Measurements from ENCODE around the gene STYXL1.

The STYXL1 gene

DNA sequence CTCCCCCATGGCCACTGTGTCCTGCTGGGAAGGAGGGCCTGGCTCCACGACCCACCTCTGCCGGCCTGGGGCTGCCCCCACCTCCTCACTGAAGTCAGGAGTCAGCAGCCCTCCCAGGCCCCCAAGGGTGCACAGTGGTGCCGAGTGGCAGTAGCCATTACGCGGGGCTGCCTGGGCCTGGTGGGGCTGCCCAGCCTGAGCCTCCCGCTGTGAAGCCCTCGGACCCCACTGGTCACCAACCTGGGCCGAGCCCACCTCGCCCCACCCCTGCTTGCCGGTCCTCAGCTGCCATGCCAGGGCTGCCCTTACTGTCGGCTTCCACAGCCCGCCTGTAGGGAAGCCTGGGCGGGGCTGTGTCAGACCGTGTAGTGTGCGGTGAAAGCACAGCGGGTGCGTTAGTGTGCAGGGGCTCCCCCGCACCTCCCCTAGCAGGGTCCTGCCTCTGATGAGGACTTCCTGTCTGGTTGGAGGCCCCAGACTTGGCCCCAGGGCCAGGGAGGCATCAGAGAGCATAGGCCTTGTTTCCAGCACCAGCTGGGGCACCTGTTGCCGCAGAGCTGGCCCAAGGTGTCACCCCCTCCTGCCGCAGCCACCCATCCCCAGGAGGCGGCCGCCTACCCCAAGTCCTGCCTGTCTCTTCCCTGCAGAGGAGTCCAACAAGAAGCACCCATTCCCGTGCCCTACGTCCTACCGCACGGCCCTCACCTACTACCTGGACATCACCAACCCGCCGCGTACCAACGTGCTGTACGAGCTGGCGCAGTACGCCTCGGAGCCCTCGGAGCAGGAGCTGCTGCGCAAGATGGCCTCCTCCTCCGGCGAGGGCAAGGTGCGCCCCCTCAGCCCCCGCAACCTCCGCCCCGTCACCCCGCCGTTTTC, 63.4 kb downstream of the STYXL1 start:
- no peak overlapping the region for H3K4me3 ChIP-seq (ENCODE audit: low read depth, low read length)
- DNase-seq (ENCODE audit: low read depth), result no peak

DNA sequence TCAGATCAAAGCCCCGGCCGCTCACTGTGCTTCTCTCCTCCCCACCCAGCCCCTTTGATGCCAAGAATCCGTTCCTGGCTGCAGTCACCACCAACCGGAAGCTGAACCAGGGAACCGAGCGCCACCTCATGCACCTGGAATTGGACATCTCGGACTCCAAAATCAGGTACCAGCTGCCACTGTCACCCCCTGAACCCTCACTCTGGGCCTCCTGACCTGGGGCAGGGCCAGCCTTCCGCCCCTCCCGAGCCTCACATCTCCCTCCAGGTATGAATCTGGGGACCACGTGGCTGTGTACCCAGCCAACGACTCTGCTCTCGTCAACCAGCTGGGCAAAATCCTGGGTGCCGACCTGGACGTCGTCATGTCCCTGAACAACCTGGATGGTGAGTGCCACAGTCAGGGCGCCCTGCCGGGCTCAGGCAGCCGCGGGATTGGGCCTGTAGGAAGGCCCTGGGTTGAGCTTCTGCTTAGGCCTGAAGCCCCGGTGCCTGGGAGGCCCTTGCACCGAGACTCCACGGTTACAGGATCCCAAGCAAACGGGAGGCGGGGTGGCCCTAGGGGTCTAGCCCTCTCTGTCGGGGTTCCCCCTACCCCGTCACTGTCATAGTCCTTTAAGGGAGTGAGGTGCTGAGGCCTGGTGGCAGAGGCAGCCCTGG, 64.2 kb downstream of the STYXL1 start:
- H3K4me3 ChIP-seq (ENCODE audit: low read depth, low read length), result no peak overlapping the region
- no peak for DNase-seq (ENCODE audit: low read depth)

DNA sequence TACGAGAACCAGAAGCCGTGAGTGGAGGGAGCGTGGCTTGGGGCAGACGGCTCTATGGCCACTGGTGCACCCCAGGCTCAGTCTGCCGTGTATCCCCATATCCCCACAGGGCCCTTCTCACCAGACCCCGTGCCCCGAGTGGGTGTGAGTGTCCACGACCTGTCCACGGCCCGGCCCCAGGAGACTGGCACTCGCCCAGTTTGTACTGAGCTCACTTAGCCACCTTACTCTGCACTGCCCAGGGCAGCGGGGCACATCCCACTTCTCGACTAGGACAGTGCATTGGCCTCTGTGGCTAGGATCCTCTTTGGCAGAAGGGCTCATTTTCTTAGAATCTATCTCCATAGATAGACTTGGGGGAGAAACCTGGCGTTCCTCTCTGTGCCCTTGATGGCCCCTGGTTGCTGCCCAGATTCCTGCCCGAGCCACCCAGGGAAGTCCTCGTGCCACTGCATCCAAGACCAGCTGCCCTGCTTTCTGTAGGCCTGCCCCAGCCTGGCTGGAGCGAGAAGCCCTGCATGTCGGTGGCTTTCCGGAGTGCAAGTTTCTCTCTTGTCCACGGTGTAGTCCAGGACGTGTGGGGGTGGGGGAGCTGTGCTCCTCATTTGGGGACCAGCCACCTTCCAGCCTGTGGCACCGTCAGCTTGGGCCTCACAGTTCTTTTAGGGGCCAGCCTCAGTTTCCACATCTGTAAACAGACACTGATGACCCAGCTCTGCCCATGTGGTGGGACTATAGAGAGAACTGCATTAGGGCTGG, 65.3 kb downstream of the STYXL1 start:
- DNase-seq (ENCODE audit: low read depth), result no peak
- H3K4me3 ChIP-seq (ENCODE audit: low read depth, low read length), result no peak overlapping the region

DNA sequence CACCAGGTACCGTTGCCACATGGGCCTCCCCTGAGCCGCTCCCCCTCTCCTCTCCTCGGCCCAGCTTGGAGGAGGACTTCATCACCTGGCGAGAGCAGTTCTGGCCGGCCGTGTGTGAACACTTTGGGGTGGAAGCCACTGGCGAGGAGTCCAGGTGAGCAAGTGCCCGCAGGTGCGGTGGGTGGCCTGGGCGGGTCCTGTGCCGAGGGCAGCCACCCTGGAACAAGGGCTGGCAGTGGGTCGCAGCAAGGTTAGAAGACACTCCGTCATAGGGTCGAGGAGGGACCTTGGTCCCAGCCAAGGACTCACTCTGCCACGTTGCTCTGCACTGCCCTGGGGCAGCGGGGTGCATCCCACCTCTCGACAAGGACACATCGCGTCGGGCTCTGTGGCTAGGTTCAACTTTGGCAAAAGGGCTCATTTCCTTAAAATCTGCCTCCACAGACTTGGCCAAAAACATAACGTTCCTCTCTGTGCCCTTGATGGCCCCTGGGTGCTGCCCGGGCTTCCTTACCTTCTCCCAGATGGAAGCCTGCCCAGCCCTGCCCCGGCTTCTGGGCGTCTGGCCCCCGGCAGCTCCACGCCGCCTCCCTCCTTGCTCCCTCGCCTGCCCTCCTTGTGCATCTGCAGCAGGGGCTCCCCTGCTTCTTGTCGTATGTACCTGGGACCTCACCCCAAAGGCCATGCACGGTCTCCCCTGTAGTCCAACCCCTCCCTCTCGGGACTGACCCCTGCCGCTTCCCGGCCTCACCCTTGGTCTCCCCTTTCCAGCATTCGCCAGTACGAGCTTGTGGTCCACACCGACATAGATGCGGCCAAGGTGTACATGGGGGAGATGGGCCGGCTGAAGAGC, 66.1 kb downstream of the STYXL1 start:
- H3K4me3 ChIP-seq (ENCODE audit: low read depth, low read length), result no peak overlapping the region
- DNase-seq (ENCODE audit: low read depth), result no peak

DNA sequence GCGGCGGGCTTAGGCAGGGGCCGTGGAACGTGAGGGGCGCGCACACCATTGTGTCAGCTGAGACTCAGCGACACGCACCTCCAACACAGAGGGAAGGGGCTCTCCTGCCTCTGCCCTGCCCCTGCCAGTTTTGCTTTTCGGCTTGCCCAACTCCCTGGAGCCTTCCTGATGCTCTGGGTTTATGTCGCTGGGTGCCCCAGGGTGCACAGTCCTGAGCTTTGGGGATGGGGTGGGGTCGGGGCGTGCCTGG, 66.7 kb downstream of the STYXL1 start:
- H3K4me3 ChIP-seq (ENCODE audit: low read depth, low read length), result no peak overlapping the region
- no peak for DNase-seq (ENCODE audit: low read depth)

DNA sequence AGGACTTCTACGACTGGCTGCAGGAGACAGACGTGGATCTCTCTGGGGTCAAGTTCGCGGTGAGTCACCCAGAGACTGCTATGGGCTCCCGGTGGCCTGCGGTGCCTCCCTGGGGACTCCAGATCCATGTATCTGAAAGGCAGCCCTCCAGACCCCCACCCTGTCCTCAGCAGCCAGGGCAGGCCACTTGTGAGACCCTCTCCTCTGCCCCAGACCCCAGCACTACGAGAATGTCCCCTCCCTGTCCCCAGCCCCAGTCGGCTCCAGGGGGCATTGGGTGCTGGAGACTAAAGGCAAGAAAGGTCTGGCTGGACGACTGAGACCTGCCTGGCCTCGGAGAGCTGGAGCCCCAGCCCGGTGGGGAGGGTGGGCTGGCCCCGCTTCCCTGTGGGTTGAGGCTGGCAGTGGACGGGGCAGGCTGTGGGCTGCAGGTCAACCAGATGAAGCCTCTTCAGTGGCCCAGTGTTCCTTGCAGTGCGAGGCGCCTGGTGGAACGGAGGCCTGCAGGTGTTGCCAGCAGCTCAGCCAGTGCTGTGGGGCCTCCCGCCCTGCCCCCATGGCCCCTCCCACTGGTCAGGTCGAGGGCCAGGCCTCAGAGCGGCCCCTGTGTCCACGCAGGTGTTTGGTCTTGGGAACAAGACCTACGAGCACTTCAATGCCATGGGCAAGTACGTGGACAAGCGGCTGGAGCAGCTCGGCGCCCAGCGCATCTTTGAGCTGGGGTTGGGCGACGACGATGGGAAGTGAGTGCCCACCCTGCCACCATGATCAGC, 67.2 kb downstream of the STYXL1 start:
- H3K4me3 ChIP-seq (ENCODE audit: low read depth, low read length), result no peak overlapping the region
- DNase-seq (ENCODE audit: low read depth), result no peak

DNA sequence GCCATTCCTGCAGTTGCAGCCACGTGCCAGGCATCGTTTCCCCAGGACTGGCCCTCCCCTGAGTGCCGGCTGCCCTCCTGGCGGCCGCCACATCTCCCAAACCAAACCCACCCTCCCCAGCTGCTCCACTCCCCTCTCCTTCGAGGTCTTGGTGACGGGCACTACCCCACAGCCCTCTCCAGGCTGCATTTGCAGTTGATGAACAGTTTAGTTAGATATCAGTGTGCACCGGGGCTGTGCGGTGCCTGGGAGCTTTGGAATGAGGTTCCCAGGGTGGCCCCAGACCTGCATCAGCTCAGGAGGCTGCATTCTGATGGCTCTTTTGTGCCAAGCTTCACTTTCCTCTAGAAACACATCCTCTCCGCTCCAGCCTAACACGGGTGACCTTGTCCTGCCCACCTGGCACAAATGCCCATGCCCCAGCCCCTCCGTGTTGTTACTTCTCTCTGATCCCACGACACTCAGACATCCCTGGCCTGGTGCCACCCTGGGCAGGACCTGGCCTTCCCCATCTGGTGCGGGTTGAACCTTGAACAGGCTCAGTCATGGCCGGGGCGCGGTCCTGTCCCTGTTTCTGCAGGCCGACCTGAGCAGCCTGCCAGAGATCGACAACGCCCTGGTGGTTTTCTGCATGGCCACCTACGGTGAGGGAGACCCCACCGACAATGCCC, 67.9 kb downstream of the STYXL1 start:
- DNase-seq (ENCODE audit: low read depth), result no peak
- H3K4me3 ChIP-seq (ENCODE audit: low read depth, low read length), result no peak overlapping the region

DNA sequence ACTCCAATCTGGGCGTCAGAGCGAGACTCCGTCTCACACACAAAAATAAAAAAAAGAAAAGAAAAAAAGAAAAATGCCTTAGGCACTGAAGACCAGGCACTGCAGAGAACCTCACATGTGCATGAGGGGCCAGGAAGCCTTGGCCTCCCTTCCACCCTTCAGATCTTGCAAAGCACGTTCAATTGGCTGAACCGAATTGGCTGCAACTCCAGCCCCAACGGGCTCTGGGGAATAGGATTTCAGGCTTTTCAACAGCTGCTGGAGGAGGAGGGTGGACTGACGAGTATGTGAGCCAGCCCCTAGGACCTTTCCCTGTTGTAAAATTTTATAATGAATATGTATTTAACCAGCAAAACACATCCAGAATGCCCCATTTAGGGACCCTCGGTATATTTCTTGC, 70.1 kb downstream of the STYXL1 start:
- peak; percentile 62 for DNase-seq (ENCODE audit: low read depth)
- H3K4me3 ChIP-seq (ENCODE audit: low read depth, low read length), result no peak overlapping the region

DNA sequence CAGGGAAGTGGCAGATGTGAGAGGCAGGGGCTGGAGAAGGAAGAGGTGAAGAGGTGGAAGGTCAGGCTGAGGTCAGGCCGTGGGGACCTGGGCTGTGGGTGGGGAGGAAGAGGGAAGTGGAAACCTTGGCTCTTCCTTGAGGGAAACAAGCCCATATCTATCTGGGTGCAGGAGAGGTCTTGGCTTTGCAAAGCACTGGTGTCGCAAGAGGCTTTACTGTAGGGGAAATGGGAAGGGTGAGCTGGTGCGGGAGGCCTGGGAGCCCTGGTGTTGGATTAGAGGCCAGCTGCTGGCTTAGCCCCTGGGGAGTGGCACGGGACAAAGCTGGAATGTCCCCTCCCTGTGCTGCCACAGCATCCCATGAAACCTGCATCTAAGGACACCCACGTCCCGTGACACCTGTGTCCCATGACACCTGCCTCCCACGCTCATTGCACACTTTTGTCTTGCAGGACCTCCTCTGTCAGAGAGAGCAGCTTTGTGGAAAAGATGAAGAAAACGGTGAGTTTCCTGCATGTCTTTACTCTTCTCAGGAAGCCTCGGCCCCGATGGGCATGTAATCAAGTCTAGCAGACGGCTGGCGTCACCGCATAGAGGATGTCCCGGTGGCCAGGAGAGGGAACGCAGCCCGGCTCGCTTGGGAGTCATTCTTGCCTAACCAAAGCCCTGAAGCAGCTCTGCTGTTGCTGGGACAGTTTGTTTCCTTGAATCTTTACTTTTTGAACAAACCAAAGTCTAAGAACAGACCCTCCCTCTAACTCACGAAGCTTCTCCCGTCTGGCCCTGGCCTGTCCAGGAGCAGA, 75.6 kb downstream of the STYXL1 start:
- no peak for DNase-seq (ENCODE audit: low read depth)
- no peak overlapping the region for H3K4me3 ChIP-seq (ENCODE audit: low read depth, low read length)

DNA sequence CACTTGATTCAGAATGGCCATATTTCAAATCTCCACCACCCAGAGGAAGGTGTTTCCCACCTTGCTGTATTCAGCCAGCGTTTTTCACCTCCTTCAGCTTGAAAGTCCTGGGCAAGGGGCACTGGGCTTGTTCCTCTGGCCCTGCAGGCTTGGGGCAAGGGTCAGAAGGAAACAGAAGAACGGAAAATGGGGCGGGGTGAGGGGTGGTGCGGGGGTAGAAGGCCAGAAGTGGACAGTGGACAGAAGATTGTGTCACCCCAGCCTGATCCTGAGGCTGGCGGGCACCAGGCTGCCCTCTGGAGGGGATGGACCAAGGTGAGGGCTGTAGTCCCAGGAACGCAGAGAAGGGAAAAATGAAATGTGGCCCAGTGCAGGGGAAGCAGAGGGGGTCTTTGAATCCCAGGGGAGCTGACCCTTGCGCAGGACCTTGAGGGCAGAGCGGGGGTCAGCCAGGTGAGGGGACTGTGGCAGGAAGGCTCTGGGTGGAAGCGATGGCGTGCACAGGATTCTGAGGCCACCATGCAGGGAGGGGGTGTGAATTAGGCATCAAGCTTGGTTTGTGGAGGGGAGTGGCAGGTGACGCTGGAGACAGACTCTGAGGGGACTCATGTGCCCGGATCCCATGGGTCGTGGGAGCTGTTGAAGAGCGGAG, 76.4 kb downstream of the STYXL1 start:
- no peak for DNase-seq (ENCODE audit: low read depth)
- H3K4me3 ChIP-seq (ENCODE audit: low read depth, low read length), result no peak overlapping the region

DNA sequence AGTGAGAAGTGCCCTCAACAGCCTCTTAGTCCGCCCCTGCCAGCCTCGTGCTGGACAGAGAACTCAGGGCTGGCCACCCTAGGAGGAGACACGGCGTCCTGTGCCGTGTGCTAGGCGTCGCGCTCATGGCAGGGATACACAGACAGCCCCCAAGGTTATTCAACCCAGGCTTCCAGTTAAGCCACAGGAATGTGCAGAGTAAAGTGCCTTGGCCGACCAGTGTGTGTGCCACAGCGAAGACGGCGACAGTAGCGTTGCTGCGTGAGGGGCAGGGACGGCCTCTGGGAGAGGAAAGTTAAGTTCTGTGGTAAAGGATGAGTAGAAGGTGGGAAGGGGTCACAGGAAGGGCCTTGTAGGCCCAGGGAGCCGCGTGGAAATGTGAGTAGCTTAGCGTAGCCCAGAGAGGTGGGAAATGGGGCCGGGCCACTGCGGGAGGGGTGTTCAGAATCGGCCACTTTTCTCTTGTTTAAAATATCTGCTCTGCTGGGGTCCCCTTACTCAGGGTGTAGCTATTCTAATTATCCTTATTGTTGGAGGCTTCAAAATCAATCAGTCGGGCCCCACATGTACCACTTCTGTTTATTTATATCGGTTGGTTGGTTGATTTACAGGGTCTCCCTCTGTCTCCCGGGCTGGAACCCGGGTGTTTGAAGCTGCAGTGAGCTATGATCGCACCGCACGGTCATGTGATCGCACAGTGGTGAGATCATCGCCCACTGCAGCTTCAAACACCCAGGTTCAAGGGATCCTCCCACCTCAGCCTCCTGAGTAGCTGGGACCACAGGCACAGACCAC, 77.9 kb downstream of the STYXL1 start:
- no peak overlapping the region for H3K4me3 ChIP-seq (ENCODE audit: low read depth, low read length)

DNA sequence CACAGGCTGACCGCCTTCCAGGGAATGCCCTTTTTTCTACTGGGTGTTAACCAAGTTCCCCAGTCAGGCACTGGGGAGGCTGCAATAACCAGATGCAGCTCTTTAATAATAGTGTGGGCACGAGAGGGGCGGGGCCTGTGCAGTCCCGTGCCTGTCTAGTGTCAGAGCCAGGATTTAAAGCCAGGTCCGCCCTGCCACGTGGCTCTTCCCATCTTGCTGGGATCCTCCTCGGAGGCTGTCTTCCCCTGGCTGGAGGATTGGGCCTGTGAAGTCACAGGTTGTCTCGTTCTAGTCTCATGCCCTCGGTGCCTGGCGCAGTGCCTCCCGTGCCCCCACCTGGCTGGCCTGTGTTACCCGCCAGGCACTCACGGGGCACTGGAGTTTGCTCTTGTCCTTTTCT, 78.6 kb downstream of the STYXL1 start:
- H3K4me3 ChIP-seq (ENCODE audit: low read depth, low read length), result no peak overlapping the region
- no peak for DNase-seq (ENCODE audit: low read depth)

More for the DNA sequence above, 77.9 kb downstream of the STYXL1 start:
- no peak for DNase-seq (ENCODE audit: low read depth)

DNA sequence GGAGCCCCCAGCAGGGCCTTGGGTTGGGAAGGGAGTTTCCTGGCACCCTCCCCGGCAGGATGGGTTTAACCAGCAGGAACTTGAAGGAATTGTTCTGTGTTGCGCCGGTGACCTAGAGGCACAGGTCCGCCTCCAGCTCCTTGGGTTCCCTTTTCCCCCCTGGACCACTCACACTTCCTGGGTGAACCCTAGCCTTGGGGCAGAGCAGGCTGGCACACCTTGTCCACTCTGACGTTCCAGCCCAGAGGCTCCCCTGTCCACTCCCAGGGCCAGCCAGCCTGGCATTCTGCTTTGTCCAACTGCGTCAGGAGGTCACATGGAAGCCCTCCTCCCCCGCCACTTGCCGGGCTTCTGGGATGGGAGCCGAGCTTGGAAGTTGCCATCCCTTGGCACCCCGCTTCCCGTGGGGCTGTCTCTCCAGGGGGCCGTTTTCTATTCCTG, 79.2 kb downstream of the STYXL1 start:
- no peak for DNase-seq (ENCODE audit: low read depth)
- no peak overlapping the region for H3K4me3 ChIP-seq (ENCODE audit: low read depth, low read length)

DNA sequence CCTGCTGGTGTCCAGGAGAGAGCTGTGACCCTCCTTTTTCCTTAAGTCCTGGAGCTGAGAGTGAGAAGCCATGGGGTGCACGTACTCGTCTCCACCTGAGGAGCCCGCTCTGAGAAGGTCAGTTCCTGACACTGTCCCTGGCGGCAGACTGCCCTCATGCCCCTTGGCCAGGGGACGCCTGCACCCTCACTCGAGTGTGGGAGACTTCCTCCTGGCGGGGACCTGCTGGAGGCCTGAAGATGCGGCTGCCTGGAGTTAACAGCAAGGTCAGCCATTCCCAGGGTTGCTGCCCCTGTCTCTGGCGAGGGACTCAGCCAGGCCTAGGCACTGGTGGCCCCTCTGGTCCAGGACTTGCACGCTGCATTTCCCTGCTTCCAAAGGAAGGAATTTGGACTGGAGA, 79.8 kb downstream of the STYXL1 start:
- DNase-seq (ENCODE audit: low read depth), result no peak
- no peak overlapping the region for H3K4me3 ChIP-seq (ENCODE audit: low read depth, low read length)

DNA sequence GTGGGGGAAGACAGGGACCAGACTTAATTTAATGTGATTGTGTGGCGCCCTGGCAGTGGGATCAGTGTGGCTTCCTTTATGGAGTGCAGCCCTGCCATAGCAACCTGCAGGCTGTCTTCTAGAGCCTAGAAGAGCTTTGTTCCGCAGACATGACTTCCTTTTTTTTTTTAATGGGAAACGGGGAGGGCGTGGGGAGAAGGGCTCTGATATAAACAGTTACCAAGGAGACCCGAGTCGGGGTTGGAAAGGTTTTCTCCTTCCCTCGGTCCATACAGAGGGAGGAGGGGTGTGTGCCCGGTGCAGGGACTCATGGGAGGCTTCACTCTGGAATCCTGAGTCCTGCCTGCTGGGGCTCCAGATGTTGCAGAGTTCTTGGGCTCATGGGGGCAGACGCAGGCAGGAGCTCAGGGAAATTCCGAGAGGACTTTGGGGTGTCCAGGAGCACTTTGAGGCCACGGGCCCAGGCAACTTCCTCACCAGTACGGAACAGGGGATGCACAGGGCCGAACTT, 80.3 kb downstream of the STYXL1 start:
- DNase-seq (ENCODE audit: low read depth), result no peak
- H3K4me3 ChIP-seq (ENCODE audit: low read depth, low read length), result no peak overlapping the region

DNA sequence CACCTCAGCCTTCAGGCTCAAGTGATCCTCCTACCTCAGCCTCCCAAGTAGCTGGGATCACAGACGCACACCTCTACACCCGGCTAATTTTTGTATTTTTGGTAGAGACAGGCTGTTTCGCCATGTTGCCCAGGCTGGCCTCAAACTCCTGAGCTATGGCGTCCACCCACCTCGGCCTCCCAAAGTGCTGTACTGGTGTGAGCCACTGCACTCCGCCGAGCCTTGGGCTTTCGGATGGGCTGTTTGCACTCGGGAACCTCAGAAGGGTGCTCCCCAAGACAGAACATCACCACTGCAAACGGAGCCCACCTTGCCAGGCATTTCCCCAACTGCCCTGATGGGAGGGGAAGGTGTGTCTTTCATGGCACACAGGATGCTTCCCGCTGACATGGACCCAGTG, 80.7 kb downstream of the STYXL1 start:
- H3K4me3 ChIP-seq (ENCODE audit: low read depth, low read length), result no peak overlapping the region
- no peak for DNase-seq (ENCODE audit: low read depth)
